Body of pancreas (tissue), 4 donors: Measurements from ENCODE around the gene NKX2-1. TPM values are rescaled to one million over a fixed set of nuclear protein-coding genes. Genes with fewer than 3 reads are reported as not detected.

Experiments
- ATAC-seq: fragments of 150-250 bp; one replicate; pipeline ENCODE4 v1.9.1; 2016
- DNase-seq, 4 donors: peaks; one replicate each; pipeline ENCODE4 v3.0.0-alpha.2; 2019
- H3K27ac ChIP-seq, 4 donors: fragments of 200-600 bp; sonication (generic); 1 replicate in 3 of 4; 2 replicates in 1 of 4; pipeline versions ENCODE4 v1.5.1 to v1.6.1; 2016 to 2019; ENCODE audit warnings: mild to moderate bottlenecking in 1 of 4, mixed read lengths in 1 of 4, moderate library complexity in 1 of 4
- H3K27me3 ChIP-seq, 2 donors: fragments of 200-600 bp; sonication (generic); one replicate each; pipeline ENCODE4 v1.6.0; 2016; ENCODE audit warnings: mild to moderate bottlenecking in 1 of 2
- H3K36me3 ChIP-seq, 2 donors: fragments of 200-600 bp; sonication (generic); replicated peaks in 1 of 2; 2 replicates each; pipeline ENCODE4 v1.5.1; 2016; ENCODE audit warnings: low read depth in 2 of 2; ENCODE audit not compliant: insufficient read depth in 1 of 2
- H3K4me1 ChIP-seq: fragments of 200-600 bp; sonication (generic); one replicate; pipeline ENCODE4 v1.6.0; 2016
- H3K4me3 ChIP-seq, 2 donors: fragments of 200-600 bp; sonication (generic); 1 replicate in 1 of 2; 2 replicates in 1 of 2; pipeline ENCODE4 v1.5.1; 2016 to 2019
- H3K9me3 ChIP-seq, 3 donors: fragments of 200-600 bp; sonication (generic); 1 replicate in 2 of 3; 2 replicates in 1 of 3; pipeline ENCODE4 v1.5.1; 2016
- CTCF ChIP-seq, 7 experiments: fragments of 450-650 bp in 4 of 7; fragments of 200-600 bp in 3 of 7; sonication (generic) in 3 of 7; IDR thresholded peaks; one replicate each; pipeline ENCODE4 v1.5.1; 2016 to 2019; ENCODE audit warnings: antibody characterized with exemption in 7 of 7
- POLR2A ChIP-seq, 3 donors: fragments of 450-650 bp; IDR thresholded peaks; one replicate each; pipeline ENCODE4 v1.6.1; 2016; ENCODE audit warnings: antibody characterized with exemption in 3 of 3, mild to moderate bottlenecking in 2 of 3
- WGBS, 2 donors: methylation state at CpG; one replicate each; pipeline ENCODE4 v1.1.5; 2017; 5-methylcytosine and 5-hydroxymethylcytosine counted together
- intact Hi-C: fragments of 100-400 bp; cut with DNase I; formaldehyde crosslinking; loops from one replicate; pipeline ENCODE4 v1.15.1; 2023
- total RNA-seq, 2 donors: library from RNA; depleted of rRNA; stranded (reverse); fragments of >200 nt; gene quantifications; one replicate each; pipeline ENCODE4 v1.1.0, GENCODE V29; 2016

NKX2-1 gene
- total RNA-seq, 2 donors from 2014 or later: not detected

DNA sequence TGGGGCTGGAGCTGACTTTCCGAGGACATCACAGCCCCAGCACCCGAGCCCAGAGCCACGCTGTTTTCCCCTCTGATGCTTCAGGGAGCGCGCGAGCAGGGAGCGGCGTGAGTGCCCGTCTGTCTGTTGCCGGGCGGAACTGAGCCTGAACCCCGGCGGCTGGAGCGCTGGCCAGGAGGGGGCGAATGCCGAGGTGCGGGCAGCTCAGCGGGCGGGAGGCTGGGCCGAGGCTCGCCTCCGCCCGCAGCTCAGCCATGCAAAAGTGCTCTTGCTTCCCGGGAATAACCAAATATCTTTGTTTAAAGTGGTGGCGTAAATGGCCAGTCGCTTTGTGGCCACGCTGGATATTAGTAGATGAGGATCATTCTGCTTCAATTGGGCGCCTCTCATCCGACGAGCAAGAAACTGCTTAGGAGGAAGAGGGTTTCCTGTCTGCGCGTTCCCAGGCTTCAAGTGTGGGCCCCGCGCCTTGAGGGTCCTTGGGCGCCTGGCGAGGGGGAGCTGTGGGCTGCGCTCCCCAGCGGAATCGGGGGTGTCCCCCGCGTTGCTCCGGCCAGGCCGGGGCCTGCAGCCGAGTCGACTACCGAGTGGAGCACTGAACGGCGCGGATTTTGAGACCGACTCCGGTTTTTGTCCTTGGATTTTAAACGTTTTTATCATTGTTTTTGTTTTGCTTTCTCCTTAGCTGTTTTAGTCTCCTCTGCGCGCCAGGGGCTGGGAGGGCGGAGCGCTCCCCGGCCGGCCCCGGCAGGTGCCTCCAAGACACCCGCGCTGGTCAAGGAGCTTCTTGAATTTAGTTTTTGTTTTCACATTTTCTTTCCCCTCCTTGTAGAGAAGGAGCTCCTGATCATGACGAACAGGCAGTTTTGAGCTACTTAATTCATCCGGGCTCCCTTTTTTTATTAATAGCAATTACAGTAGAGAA, 831 bp upstream of the NKX2-1 start:
- DNase-seq: peak in 1 of 4 donors; percentile 40
- peaks cover 82% of the 10 kb centered on the region for H3K4me1 ChIP-seq
- TF ChIP-seq CTCF (IDR thresholded peaks at IDR 0.05) (peak in 4 of 7 experiments; percentile 10 to 25 (median 13)), POLR2A (IDR thresholded peaks at IDR 0.05) (no peak)
- no peaks in the 10 kb centered on the region for H3K9me3 ChIP-seq
- H3K27me3 ChIP-seq: peaks cover 0 to 83% of the 10 kb centered on the region in 2 donors
- 2 to 4% methylated on average over 40 to 63 of the region's 63 CpGs for WGBS, 2 donors
- H3K27ac ChIP-seq: no peak overlapping the region
- no peaks in the 10 kb centered on the region for H3K36me3 ChIP-seq
- intact Hi-C loops: no loop called here
- ATAC-seq: peak; percentile 53
- no peak overlapping the region for H3K4me3 ChIP-seq

DNA sequence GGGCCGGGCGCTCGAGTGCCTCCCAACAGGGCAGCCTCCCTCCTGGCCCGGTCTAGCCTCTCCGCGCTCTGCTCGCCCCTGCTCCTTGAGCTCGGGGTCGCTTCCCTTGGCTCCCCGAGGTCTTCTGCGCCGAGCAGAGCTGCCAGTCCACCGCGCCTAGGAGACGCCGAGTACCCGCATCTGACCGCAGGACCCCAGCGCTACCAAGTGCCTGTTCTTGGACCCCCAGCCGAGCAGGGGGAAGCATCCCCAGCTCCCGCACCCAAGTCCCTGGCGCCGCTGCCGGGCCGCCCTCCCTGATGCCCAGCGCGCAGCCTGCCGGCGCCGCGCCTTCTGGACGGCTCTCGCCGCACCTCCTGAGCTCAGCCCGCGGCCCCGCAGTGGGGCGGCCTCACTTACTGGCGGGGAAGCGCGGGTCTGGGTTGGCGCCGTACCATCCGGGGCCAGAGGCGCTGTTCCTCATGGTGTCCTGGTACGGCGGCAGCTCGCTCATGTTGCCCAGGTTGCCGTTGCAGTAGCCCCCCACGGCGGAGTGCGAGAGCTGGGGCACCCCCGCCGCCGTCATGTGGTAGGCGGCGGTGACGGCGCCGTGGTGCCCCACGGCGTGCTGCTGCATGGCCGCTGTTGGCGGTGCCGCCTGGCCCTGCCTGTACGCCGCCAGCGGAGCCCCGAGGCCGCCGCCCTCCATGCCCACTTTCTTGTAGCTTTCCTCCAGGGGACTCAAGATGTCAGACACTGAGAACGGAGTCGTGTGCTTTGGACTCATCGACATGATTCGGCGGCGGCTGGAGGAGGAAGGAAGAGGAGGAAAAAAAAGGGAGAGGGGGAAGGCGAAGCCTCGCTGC, 1.2 kb downstream of the NKX2-1 start:
- Histone ChIP-seq H3K4me1 (peaks cover 66% of the 10 kb centered on the region), H3K36me3 (no peaks in the 10 kb centered on the region), H3K27ac (no peak overlapping the region), H3K9me3 (no peaks in the 10 kb centered on the region), H3K4me3 (no peak overlapping the region), H3K27me3 (peaks cover 0 to 75% of the 10 kb centered on the region in 2 donors)
- intact Hi-C loops: no loop called here
- WGBS, 2 donors: 1 to 4% methylated on average over 40 to 79 of the region's 79 CpGs
- DNase-seq (no peak), ATAC-seq (no peak)
- no peak for TF ChIP-seq POLR2A (IDR thresholded peaks at IDR 0.05)
- TF ChIP-seq CTCF (IDR thresholded peaks at IDR 0.05): no peak

- no peak for TF ChIP-seq POLR2A (IDR thresholded peaks at IDR 0.05)
- Histone ChIP-seq H3K4me1 (peaks cover 62% of the 10 kb centered on the region), H3K27ac (no peak overlapping the region), H3K9me3 (no peaks in the 10 kb centered on the region), H3K4me3 (no peak overlapping the region), H3K36me3 (no peaks in the 10 kb centered on the region), H3K27me3 (peaks cover 0 to 76% of the 10 kb centered on the region in 2 donors)
- ATAC-seq (no peak), DNase-seq (no peak)
- intact Hi-C loops: no loop called here
- 2 to 9% methylated on average over 9 to 25 of the region's 34 CpGs for WGBS, 2 donors
These were observed 1.9 kb downstream of the NKX2-1 start for GRCh38 chr14:36518031-36518585.

DNA sequence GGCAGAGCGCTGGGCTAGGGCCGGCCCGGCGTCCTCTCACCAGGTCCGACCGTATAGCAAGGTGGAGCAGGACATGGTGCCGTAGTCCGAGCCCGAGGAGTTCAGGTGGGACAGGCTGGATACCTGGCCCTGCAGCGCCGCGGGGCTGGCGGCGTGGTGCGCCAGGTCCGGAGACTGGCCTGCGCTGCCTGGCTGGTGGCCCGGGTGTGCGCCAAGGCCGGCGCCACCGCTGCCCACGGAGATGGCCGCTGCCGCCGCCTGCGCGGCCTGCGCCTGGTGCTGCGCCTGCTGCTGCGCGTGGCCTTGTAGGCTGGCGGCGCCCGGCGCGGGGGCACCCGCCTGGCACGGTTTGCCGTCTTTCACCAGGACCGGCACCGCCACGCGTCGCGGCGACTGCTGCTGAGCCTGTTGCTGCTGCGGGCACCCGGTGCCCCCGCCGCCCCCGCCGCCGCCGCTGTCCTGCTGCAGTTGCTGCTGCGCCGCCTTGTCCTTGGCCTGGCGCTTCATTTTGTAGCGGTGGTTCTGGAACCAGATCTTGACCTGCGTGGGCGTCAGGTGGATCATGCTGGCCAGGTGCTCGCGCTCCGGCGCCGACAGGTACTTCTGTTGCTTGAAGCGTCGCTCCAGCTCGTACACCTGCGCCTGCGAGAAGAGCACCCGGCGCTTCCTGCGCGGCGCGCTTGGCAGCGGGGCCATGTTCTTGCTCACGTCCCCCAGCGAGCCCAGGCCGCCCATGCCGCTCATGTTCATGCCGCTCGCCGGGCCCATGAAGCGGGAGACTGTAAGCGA, 2.6 kb downstream of the NKX2-1 start:
- Histone ChIP-seq H3K36me3 (no peaks in the 10 kb centered on the region), H3K27ac (no peak overlapping the region), H3K27me3 (peaks cover 0 to 72% of the 10 kb centered on the region in 2 donors), H3K9me3 (no peaks in the 10 kb centered on the region), H3K4me1 (peaks cover 55% of the 10 kb centered on the region), H3K4me3 (no peak overlapping the region)
- no peak for ATAC-seq
- no peak for DNase-seq
- TF ChIP-seq CTCF (IDR thresholded peaks at IDR 0.05) (no peak), POLR2A (IDR thresholded peaks at IDR 0.05) (no peak)
- intact Hi-C loops: no loop called here
- 2 to 3% methylated on average over 13 to 86 of the region's 87 CpGs for WGBS, 2 donors
